ENCODE data around the gene CRYL1. TPM values are rescaled to one million over a fixed set of nuclear protein-coding genes. Genes with fewer than 3 reads are reported as not detected.

The CRYL1 gene
- total RNA-seq, 2 donors from 2014 or later = 14.5 to 32.2 TPM

- DNase-seq (no peak), ATAC-seq (no peak)
- intact Hi-C loops (cut with DNase I) = no loop called here
- TF ChIP-seq CTCF (IDR thresholded peaks at IDR 0.05) = no peak
- TF ChIP-seq POLR2A (IDR thresholded peaks at IDR 0.05) = no peak
- H3K27ac ChIP-seq = no peak overlapping the region
- H3K4me3 ChIP-seq = no peak overlapping the region
- H3K36me3 ChIP-seq (replicated peaks in 1 of 2; ENCODE audit: insufficient read depth in 1 of 2, low read depth in 2 of 2) = no peaks in the 10 kb centered on the region
- no peaks in the 10 kb centered on the region for H3K9me3 ChIP-seq
- WGBS, 2 donors = 41 to 64% methylated on average over 4 to 7 of the region's 7 CpGs
- no peaks in the 10 kb centered on the region for H3K27me3 ChIP-seq
- H3K4me1 ChIP-seq = peaks cover 25% of the 10 kb centered on the region
Observed at GRCh38 chr13:20363603-20364002, 162.1 kb downstream of the CRYL1 start.

GRCh38 chr13:20363172-20363571 is 162.5 kb downstream of the CRYL1 start:
- DNase-seq (no peak), ATAC-seq (no peak)
- no peaks in the 10 kb centered on the region for H3K9me3 ChIP-seq
- H3K36me3 ChIP-seq (replicated peaks in 1 of 2; ENCODE audit: insufficient read depth in 1 of 2, low read depth in 2 of 2) = no peaks in the 10 kb centered on the region
- TF ChIP-seq POLR2A (IDR thresholded peaks at IDR 0.05) (no peak), CTCF (IDR thresholded peaks at IDR 0.05) (no peak)
- intact Hi-C loops (cut with DNase I) = no loop called here
- WGBS, 2 donors = 85 to 89% methylated on average over 6 to 8 of the region's 8 CpGs
- H3K27ac ChIP-seq = no peak overlapping the region
- no peak overlapping the region for H3K4me3 ChIP-seq
- H3K27me3 ChIP-seq = no peaks in the 10 kb centered on the region
- peaks cover 25% of the 10 kb centered on the region for H3K4me1 ChIP-seq

- intact Hi-C loops (cut with DNase I) = no loop called here
- no peaks in the 10 kb centered on the region for H3K36me3 ChIP-seq (replicated peaks in 1 of 2; ENCODE audit: insufficient read depth in 1 of 2, low read depth in 2 of 2)
- DNase-seq = no peak
- no peaks in the 10 kb centered on the region for H3K27me3 ChIP-seq
- H3K27ac ChIP-seq = no peak overlapping the region
- TF ChIP-seq POLR2A (IDR thresholded peaks at IDR 0.05) (no peak), CTCF (IDR thresholded peaks at IDR 0.05) (no peak)
- no peak for ATAC-seq
- H3K4me3 ChIP-seq = no peak overlapping the region
- H3K9me3 ChIP-seq = no peaks in the 10 kb centered on the region
- WGBS, 2 donors = 77 to 86% methylated on average over 17 of the region's 17 CpGs
- H3K4me1 ChIP-seq = peaks cover 25% of the 10 kb centered on the region
Observed at GRCh38 chr13:20362484-20363041, 163.1 kb downstream of the CRYL1 start.

- intact Hi-C loops (cut with DNase I) = no loop called here
- Histone ChIP-seq H3K4me3 (no peak overlapping the region), H3K4me1 (peaks cover 25% of the 10 kb centered on the region), H3K36me3 (replicated peaks in 1 of 2; ENCODE audit: insufficient read depth in 1 of 2, low read depth in 2 of 2) (no peaks in the 10 kb centered on the region), H3K27ac (peak overlapping the region in 3 of 4 donors; percentile 17 to 54 (median 54)), H3K27me3 (no peaks in the 10 kb centered on the region), H3K9me3 (no peaks in the 10 kb centered on the region)
- WGBS, 2 donors = 36 to 47% methylated on average over 5 of the region's 5 CpGs
- ATAC-seq (peak; percentile 75), DNase-seq (no peak)
- TF ChIP-seq CTCF (IDR thresholded peaks at IDR 0.05) (no peak), POLR2A (IDR thresholded peaks at IDR 0.05) (no peak)
Observed at GRCh38 chr13:20360835-20361412, 164.7 kb downstream of the CRYL1 start.

GRCh38 chr13:20360041-20360491 is 165.6 kb downstream of the CRYL1 start:
- intact Hi-C loops (cut with DNase I) = no loop called here
- no peak for TF ChIP-seq CTCF (IDR thresholded peaks at IDR 0.05)
- TF ChIP-seq POLR2A (IDR thresholded peaks at IDR 0.05) = no peak
- Histone ChIP-seq H3K4me1 (peaks cover 25% of the 10 kb centered on the region), H3K36me3 (replicated peaks in 1 of 2; ENCODE audit: insufficient read depth in 1 of 2, low read depth in 2 of 2) (no peaks in the 10 kb centered on the region), H3K27ac (peak overlapping the region in 2 of 4 donors; percentile 54), H3K27me3 (no peaks in the 10 kb centered on the region), H3K4me3 (no peak overlapping the region), H3K9me3 (no peaks in the 10 kb centered on the region)
- ATAC-seq (peak; percentile 55), DNase-seq (peak; percentile 39 to 71 (median 62))
- WGBS, 2 donors = 42 to 62% methylated on average over 3 of the region's 3 CpGs
